K562 (cell line): Measurements from ENCODE around the gene DUSP19. TPM values are rescaled to one million over a fixed set of nuclear protein-coding genes. Genes with fewer than 3 reads are reported as not detected.

Experiments used
- ATAC-seq: fragments of 200-7000 bp; cut with Tn5 transposase; 3 replicates; pipeline ENCODE4 v1.9.1; 2020; ENCODE audit warnings: moderate library complexity
- BruUV-seq: library from RNA; stranded (reverse); fragments of 400-500 nt; replicated peaks from 2 replicates; lab custom pipeline; 2021; lab: Mats Ljungman, UMichigan
- CTCF ChIA-PET: fragments of 300-600 bp; formaldehyde crosslinking; extraction: SDS; loops from one replicate; lab custom pipeline; 2021; ENCODE audit warnings: low intra/inter-chr PET ratio; lab: Yijun Ruan, JAX
- POLR2A ChIA-PET: fragments of 300-600, 350-650 bp; sonication (Branson Sonifier 250); formaldehyde crosslinking; extraction: SDS; loops from one replicate; lab custom pipeline; 2021; ENCODE audit warnings: antibody characterized with exemption, inconsistent platforms; lab: Yijun Ruan, JAX
- DNase-seq, 4 experiments: peaks; one replicate each; pipeline versions ENCODE4 v3.0.0 to v3.0.0-alpha.2; 2011 to 2018; ENCODE audit warnings: low spot score in 3 of 4, mixed read lengths in 3 of 4; ENCODE audit errors: extremely low read depth in 1 of 4
- FAIRE-seq: peaks from 2 replicates; lab custom pipeline; 2011; peaks lifted over from hg19 to GRCh38; lab: Jason Lieb, UNC
- H2AFZ ChIP-seq: 2 replicates; pipeline ENCODE4 v1.6.0; 2011; ENCODE audit warnings: low read depth, low read length, control low read depth, inconsistent platforms
- H3K27ac ChIP-seq: fragments of 200-600 bp; 3 replicates; pipeline ENCODE4 v1.8.0; 2011; ENCODE audit warnings: low read depth, mild to moderate bottlenecking, control low read depth, inconsistent platforms, low read length, moderate library complexity, mixed read lengths; ENCODE audit errors: extremely low read depth
- H3K27me3 ChIP-seq, 2 experiments: fragments of 300-600 bp in 1 of 2; 2 replicates in 1 of 2; 3 replicates in 1 of 2; pipeline versions ENCODE4 v1.6.0 to v1.8.0; 2011; ENCODE audit warnings: inconsistent platforms in 2 of 2, low read length in 2 of 2, mild to moderate bottlenecking in 1 of 2, mixed read lengths in 1 of 2, moderate library complexity in 1 of 2; ENCODE audit not compliant: control insufficient read depth in 2 of 2, insufficient read depth in 2 of 2
- H3K36me3 ChIP-seq: fragments of 300-600 bp; 3 replicates; pipeline ENCODE4 v1.8.0; 2011; ENCODE audit warnings: mild to moderate bottlenecking, low read length, inconsistent platforms; ENCODE audit not compliant: control insufficient read depth, insufficient read depth
- H3K4me1 ChIP-seq, 2 experiments: fragments of 200-600 bp in 1 of 2; replicated peaks in 1 of 2; 2 replicates in 1 of 2; 3 replicates in 1 of 2; pipeline versions ENCODE4 v1.5.1 to v1.8.0; 2011; ENCODE audit warnings: inconsistent platforms in 2 of 2, low read length in 2 of 2, mild to moderate bottlenecking in 1 of 2, mixed read lengths in 1 of 2, moderate library complexity in 1 of 2; ENCODE audit not compliant: control insufficient read depth in 2 of 2, insufficient read depth in 2 of 2
- H3K4me2 ChIP-seq: 2 replicates; pipeline ENCODE4 v1.6.1; 2011; ENCODE audit warnings: low read length, control low read depth, inconsistent platforms, mixed read lengths; ENCODE audit not compliant: insufficient read depth
- H3K4me3 ChIP-seq: fragments of 200-600 bp; sonication (generic), shearing (Covaris generic); 2 replicates; pipeline ENCODE4 v1.5.1; 2016; ENCODE audit warnings: control low read depth, inconsistent platforms
- H3K79me2 ChIP-seq: fragments of 200-600 bp; 3 replicates; pipeline ENCODE4 v1.8.0; 2011; ENCODE audit warnings: low read length, inconsistent platforms; ENCODE audit not compliant: control insufficient read depth, insufficient read depth
- H3K9ac ChIP-seq, 2 experiments: 2 replicates each; pipeline versions ENCODE4 v1.6.0 to v1.6.1; 2011; ENCODE audit warnings: low read depth in 2 of 2, low read length in 2 of 2, control low read depth in 1 of 2, inconsistent platforms in 1 of 2, mild to moderate bottlenecking in 1 of 2, mixed read lengths in 1 of 2; ENCODE audit not compliant: insufficient read depth in 1 of 2
- H3K9me1 ChIP-seq: one replicate; pipeline ENCODE4 v1.6.0; 2011; ENCODE audit warnings: inconsistent platforms, mild to moderate bottlenecking, low read length, moderate library complexity; ENCODE audit not compliant: control insufficient read depth, insufficient read depth
- H3K9me3 ChIP-seq: replicated peaks from 2 replicates; pipeline ENCODE4 v1.5.1; 2011; ENCODE audit warnings: low read depth, low read length, inconsistent platforms; ENCODE audit not compliant: control insufficient read depth, insufficient read depth
- H4K20me1 ChIP-seq: replicated peaks from 2 replicates; pipeline ENCODE4 v1.6.1; 2011; ENCODE audit warnings: low read length, inconsistent platforms, mixed read lengths; ENCODE audit not compliant: control insufficient read depth, insufficient read depth
- CBFA2T2 ChIP-seq: fragments of 450-650 bp; conservative IDR thresholded peaks from 2 replicates; pipeline ENCODE4 v1.6.1; 2017; ENCODE audit warnings: mild to moderate bottlenecking
- CCNT2 ChIP-seq: IDR thresholded peaks from 2 replicates; pipeline ENCODE4 v1.6.1; 2011; ENCODE audit warnings: borderline replicate concordance, low read depth, mild to moderate bottlenecking, moderate library complexity, mixed read lengths, low read length; ENCODE audit not compliant: insufficient read length; ENCODE audit errors: extremely low read depth
- CHCHD3 ChIP-seq: fragments of 250-450 bp; sonication (Bioruptor Pico); IDR thresholded peaks from 2 replicates; pipeline ENCODE4 v2.1.2; 2022; ENCODE audit warnings: mild to moderate bottlenecking
- FOXM1 ChIP-seq, 2 experiments: fragments of 450-650 bp in 1 of 2; sonication (generic) in 1 of 2; formaldehyde crosslinking in 1 of 2; IDR thresholded peaks; 2 replicates each; pipeline versions ENCODE4 v1.6.1 to v1.9.0; 2017 to 2022; ENCODE audit warnings: low read depth in 2 of 2, mild to moderate bottlenecking in 2 of 2, missing genetic modification reagents in 1 of 2, moderate library complexity in 1 of 2
- HDAC1 ChIP-seq, 2 experiments: fragments of 450-650 bp; IDR thresholded peaks; 2 replicates each; pipeline ENCODE4 v1.6.1; 2016 to 2017; ENCODE audit warnings: inconsistent platforms in 1 of 2, mild to moderate bottlenecking in 1 of 2, moderate library complexity in 1 of 2
- ILF3 ChIP-seq: fragments of 450-650 bp; IDR thresholded peaks from 2 replicates; pipeline ENCODE4 v1.6.1; 2018; ENCODE audit warnings: antibody characterized with exemption, mild to moderate bottlenecking, moderate library complexity, borderline replicate concordance
- MCM3 ChIP-seq: fragments of 450-650 bp; IDR thresholded peaks from 2 replicates; pipeline ENCODE4 v1.6.1; 2016
- NCOA1 ChIP-seq: fragments of 450-650 bp; IDR thresholded peaks from 2 replicates; pipeline ENCODE4 v1.6.1; 2016; ENCODE audit warnings: low read depth
- NR2C2 ChIP-seq, 2 experiments: fragments of 200-800 bp in 1 of 2; sonication (Bioruptor generic) in 1 of 2; sonication (generic) in 1 of 2; formaldehyde crosslinking in 1 of 2; IDR thresholded peaks; 2 replicates each; pipeline versions ENCODE4 v1.6.1 to v1.8.0; 2016 to 2022; ENCODE audit warnings: mild to moderate bottlenecking in 1 of 2, missing compliant biosample characterization in 1 of 2, missing genetic modification characterization in 1 of 2, missing genetic modification reagents in 1 of 2
- ZFX ChIP-seq: sonication (generic); formaldehyde crosslinking; IDR thresholded peaks from 2 replicates; pipeline ENCODE4 v1.8.0; 2022; ENCODE audit warnings: mild to moderate bottlenecking, missing genetic modification reagents, moderate library complexity
- ZNF165 ChIP-seq: fragments of 250-450 bp; sonication (Bioruptor Pico); IDR thresholded peaks from 2 replicates; pipeline ENCODE4 v1.4.0; 2020; ENCODE audit warnings: borderline replicate concordance
- ZNF347 ChIP-seq: fragments of 450-650 bp; formaldehyde crosslinking; IDR thresholded peaks from 2 replicates; pipeline ENCODE4 v1.4.0; 2020; ENCODE audit warnings: low read depth, mild to moderate bottlenecking, moderate library complexity
- ZNF444 ChIP-seq: fragments of 250-450 bp; sonication (Bioruptor Pico); IDR thresholded peaks from 2 replicates; pipeline ENCODE4 v1.4.0; 2020; ENCODE audit warnings: mild to moderate bottlenecking, moderate library complexity
- WGBS: fragments of 100-300 bp; shearing (Covaris generic); methylation state at CpG from one replicate; pipeline ENCODE4 v1.1.6; 2016; ENCODE audit warnings: low coverage, mixed read lengths; ENCODE audit not compliant: insufficient coverage; ENCODE audit errors: missing lambda C conversion rate; 5-methylcytosine and 5-hydroxymethylcytosine counted together
- in situ Hi-C: fragments of 300-500 bp; cut with MboI; formaldehyde crosslinking; loops from 4 replicates; pipeline ENCODE4 v1.15.0; 2018; ENCODE audit warnings: inconsistent platforms, mixed read lengths
- intact Hi-C: fragments of 100-400 bp; cut with micrococcal nuclease; formaldehyde crosslinking; loops from 2 replicates; pipeline ENCODE4 v1.14.2; 2022
- polyA plus RNA-seq, 8 experiments: library from polyadenylated mRNA; depleted of rRNA in 4 of 8; stranded (reverse) in 5 of 8; unstranded in 3 of 8; fragments of >200 nt; fragmentation: Nextera tagmentation in 2 of 8; fragmentation: Illumina TruSeq in 1 of 8; extraction: Ambion mirVana in 2 of 8; extraction: Trizol in 1 of 8; gene quantifications; 2 replicates each; pipeline versions ENCODE4 v1.2.1 to v1.2.3, GENCODE V29; 2011 to 2014; ENCODE audit warnings: inconsistent platforms in 1 of 8, missing spikeins in 1 of 8
- total RNA-seq, 7 experiments: library from RNA; depleted of rRNA in 6 of 7; stranded (reverse); fragments of >200 nt in 6 of 7; fragmentation: Illumina TruSeq in 2 of 7; extraction: Trizol in 2 of 7; gene quantifications; 2 replicates each; pipeline versions ENCODE4 v1.2.1 to v1.2.3, GENCODE V29; 2011 to 2021; ENCODE audit warnings: low replicate concordance in 1 of 7

The DUSP19 gene
- total and polyA plus RNA-seq, 9 of the 15 experiments (the other 6 are each of a cell fraction or from before 2014, with no cell fraction given), result 1.6 to 6.3 (median 3.1) TPM

GRCh38 chr2:183091318-183091953 is 12.9 kb downstream of the DUSP19 start:
- no peak overlapping the region for H3K27ac ChIP-seq
- H3K4me3 ChIP-seq, result no peak overlapping the region
- no peak for DNase-seq
- no peaks in the 10 kb centered on the region for H3K27me3 ChIP-seq
- no peak for FAIRE-seq
- H3K4me2 ChIP-seq, result no peak overlapping the region
- POLR2A ChIA-PET, result interaction anchor here (0.7 kb wide), 1 partner anchor 10 kb away, joined by 4 read pairs; no protein-coding TSS in a partner anchor
- peak; percentile 30; the same call in 2 of the 3 replicates for ATAC-seq
- peaks cover 0 to 4% of the 10 kb centered on the region in 2 experiments; a peak in 2 of 5 replicates for H3K4me1 ChIP-seq
- H3K79me2 ChIP-seq, result no peaks in the 10 kb centered on the region
- no TSS peak for BruUV-seq
- in situ Hi-C loops (no loop called here), intact Hi-C loops (loop anchor here (10.0 kb wide), 1 partner anchor 327 kb away; no protein-coding TSS in a partner anchor)
- peak overlapping the region; percentile 18; the same call in 1 of the 2 replicates for H2AFZ ChIP-seq
- no peaks in the 10 kb centered on the region for H4K20me1 ChIP-seq
- H3K9ac ChIP-seq, result no peak overlapping the region
- TF ChIP-seq ZNF444 (CRISPR knock-in tag) (no peak), NR2C2 (CRISPR knock-in tag; IDR thresholded peaks at IDR 0.05) (no peak), NR2C2 (tag; IDR thresholded peaks at IDR 0.05) (0 out of 2 replicates have a peak, but pooled peaks have one; percentile 23), MCM3 (no peak)
- WGBS, result 67% methylated on average over 7 of the region's 7 CpGs
- no peaks in the 10 kb centered on the region for H3K9me3 ChIP-seq
- no peaks in the 10 kb centered on the region for H3K36me3 ChIP-seq
- no peaks in the 10 kb centered on the region for H3K9me1 ChIP-seq
- CTCF ChIA-PET, result no interaction called here

GRCh38 chr2:183091954-183092345 is 13.4 kb downstream of the DUSP19 start:
- H3K36me3 ChIP-seq, result no peaks in the 10 kb centered on the region
- no peaks in the 10 kb centered on the region for H3K27me3 ChIP-seq
- 59% methylated on average over 2 of the region's 2 CpGs for WGBS
- ChIA-PET CTCF (no interaction called here), POLR2A (interaction anchor here (1.1 kb wide), 1 partner anchor 16 kb away, joined by 5 read pairs; no protein-coding TSS in a partner anchor)
- no peaks in the 10 kb centered on the region for H3K9me1 ChIP-seq
- no TSS peak for BruUV-seq
- ATAC-seq, result no peak
- no peaks in the 10 kb centered on the region for H3K79me2 ChIP-seq
- no peaks in the 10 kb centered on the region for H3K9me3 ChIP-seq
- in situ Hi-C loops (no loop called here), intact Hi-C loops (loop anchor here (10.0 kb wide), 1 partner anchor 327 kb away; no protein-coding TSS in a partner anchor)
- H3K27ac ChIP-seq, result no peak overlapping the region
- DNase-seq, result no peak
- H3K4me3 ChIP-seq, result no peak overlapping the region
- H3K4me1 ChIP-seq, result peaks cover 0 to 4% of the 10 kb centered on the region in 2 experiments; a peak in 2 of 5 replicates
- H3K4me2 ChIP-seq, result no peak overlapping the region
- FAIRE-seq, result no peak
- H4K20me1 ChIP-seq, result no peaks in the 10 kb centered on the region
- H2AFZ ChIP-seq, result 0 out of 2 replicates have a peak overlapping the region, but pooled peaks have one; percentile 1
- H3K9ac ChIP-seq, result no peak overlapping the region
- no peak for TF ChIP-seq ZNF347 (CRISPR knock-in tag)
- TF ChIP-seq ILF3, result no peak
- no peak for TF ChIP-seq ZFX (CRISPR knock-in tag)
- no peak for TF ChIP-seq CBFA2T2
- no peak for TF ChIP-seq CCNT2
- TF ChIP-seq HDAC1 (IDR thresholded peaks at IDR 0.05), result no peak
- no peak for TF ChIP-seq ZNF165 (CRISPR knock-in tag)
- no peak for TF ChIP-seq NCOA1
- no peak for TF ChIP-seq FOXM1 (IDR thresholded peaks at IDR 0.05; ENCODE audit: low read depth)
- TF ChIP-seq FOXM1 (CRISPR knock-in tag; IDR thresholded peaks at IDR 0.05; ENCODE audit: low read depth), result no peak
- TF ChIP-seq CHCHD3 (CRISPR knock-in tag), result no peak
